OCI-LY1 (cell line): ENCODE data around the gene STAC.
"Not testable (repeated sequence)": the region's sequence is repeated elsewhere in the genome, so short reads cannot be mapped to it uniquely, and the experiment has no call there.

Experiments
- H2AFZ ChIP-seq: fragments of 200-600 bp; sonication (generic), shearing (Covaris generic); 2 replicates; pipeline ENCODE4 v1.6.0; 2014; ENCODE audit warnings: antibody characterized with exemption, mild to moderate bottlenecking, low read length
- H3F3A ChIP-seq: fragments of 200-600 bp; sonication (generic), shearing (Covaris generic); 2 replicates; pipeline ENCODE4 v1.6.0; 2014; ENCODE audit warnings: mild to moderate bottlenecking, antibody characterized with exemption, low read length, moderate library complexity; ENCODE audit not compliant: insufficient read depth
- H3K27ac ChIP-seq: fragments of 200-600 bp; sonication (generic); 2 replicates; pipeline ENCODE4 v1.5.1; 2014; ENCODE audit warnings: low read length, mixed run types, mild to moderate bottlenecking, low read depth; ENCODE audit not compliant: poor library complexity, severe bottlenecking
- H3K27me3 ChIP-seq: fragments of 200-600 bp; sonication (generic); 2 replicates; pipeline ENCODE4 v1.6.0; 2014; ENCODE audit warnings: antibody characterized with exemption, mild to moderate bottlenecking, low read length, moderate library complexity; ENCODE audit not compliant: insufficient read depth
- H3K36me3 ChIP-seq: fragments of 200-600 bp; sonication (generic); 2 replicates; pipeline ENCODE4 v1.6.1; 2014; ENCODE audit warnings: mild to moderate bottlenecking, antibody characterized with exemption, low read length, moderate library complexity, mixed read lengths; ENCODE audit not compliant: insufficient read depth
- H3K4me1 ChIP-seq: fragments of 200-600 bp; sonication (generic); 2 replicates; pipeline ENCODE4 v1.5.1; 2014; ENCODE audit warnings: mild to moderate bottlenecking, low read length, moderate library complexity; ENCODE audit not compliant: insufficient read depth, severe bottlenecking
- H3K4me2 ChIP-seq: fragments of 200-600 bp; sonication (generic), shearing (Covaris generic); 2 replicates; pipeline ENCODE4 v1.6.1; 2014; ENCODE audit warnings: low read length
- H3K4me3 ChIP-seq: fragments of 200-600 bp; sonication (generic); 2 replicates; pipeline ENCODE4 v1.5.1; 2014; ENCODE audit warnings: low read length, low read depth, mild to moderate bottlenecking, mixed read lengths; ENCODE audit not compliant: poor library complexity, severe bottlenecking
- H3K79me2 ChIP-seq: fragments of 200-600 bp; shearing (Covaris generic); 2 replicates; pipeline ENCODE4 v1.6.1; 2016; ENCODE audit warnings: mixed run types, low read length, mixed read lengths; ENCODE audit not compliant: insufficient read depth
- H3K9ac ChIP-seq: fragments of 200-600 bp; sonication (generic), shearing (Covaris generic); 2 replicates; pipeline ENCODE4 v1.6.1; 2014; ENCODE audit warnings: mild to moderate bottlenecking, low read length, mixed read lengths
- H3K9me2 ChIP-seq: fragments of 200-600 bp; sonication (generic), shearing (Covaris generic); 2 replicates; pipeline ENCODE4 v1.6.1; 2014; ENCODE audit warnings: low read depth, mild to moderate bottlenecking, low read length, mixed read lengths
- H3K9me3 ChIP-seq: fragments of 200-600 bp; shearing (Covaris generic); 2 replicates; pipeline ENCODE4 v1.6.1; 2014; ENCODE audit warnings: low read length, mixed read lengths
- H4K20me1 ChIP-seq: fragments of 200-600 bp; sonication (generic), shearing (Covaris generic); 2 replicates; pipeline ENCODE4 v1.6.0; 2016; ENCODE audit warnings: mild to moderate bottlenecking, low read length; ENCODE audit not compliant: insufficient read depth
- CTCF ChIP-seq: fragments of 200-600 bp; sonication (generic), shearing (Covaris generic); IDR thresholded peaks from 2 replicates; pipeline ENCODE4 v1.5.1; 2017; ENCODE audit warnings: mild to moderate bottlenecking, antibody characterized with exemption, low read length, moderate library complexity, mixed read lengths
- EZH2 ChIP-seq: fragments of 200-600 bp; sonication (generic), shearing (Covaris generic); IDR thresholded peaks from 2 replicates; pipeline ENCODE4 v1.8.0; 2017; ENCODE audit warnings: borderline replicate concordance, mixed run types, mild to moderate bottlenecking, antibody characterized with exemption, low read length, moderate library complexity, mixed read lengths

The STAC gene

GRCh38 chr3:36447061-36447460 lies 66.8 kb downstream of the STAC start:
- Histone ChIP-seq H3K9me3 (no peaks in the 10 kb centered on the region), H3F3A (no peaks in the 10 kb centered on the region), H2AFZ (no peak overlapping the region), H3K4me3 (no peak overlapping the region), H3K9me2 (no peaks in the 10 kb centered on the region), H3K4me1 (no peaks in the 10 kb centered on the region), H4K20me1 (no peaks in the 10 kb centered on the region), H3K27ac (no peak overlapping the region), H3K4me2 (no peak overlapping the region), H3K9ac (no peak overlapping the region), H3K36me3 (no peaks in the 10 kb centered on the region), H3K79me2 (no peaks in the 10 kb centered on the region), H3K27me3 (no peaks in the 10 kb centered on the region; the same call in 1 of the 2 replicates)
- TF ChIP-seq CTCF (no peak), EZH2 (no peak)

- Histone ChIP-seq H3K9me2 (no peaks in the 10 kb centered on the region), H3K36me3 (no peaks in the 10 kb centered on the region), H2AFZ (no peak overlapping the region), H3K4me1 (no peaks in the 10 kb centered on the region), H3K79me2 (no peaks in the 10 kb centered on the region), H3K4me3 (no peak overlapping the region), H3K9me3 (no peaks in the 10 kb centered on the region), H3K27ac (no peak overlapping the region), H3F3A (no peaks in the 10 kb centered on the region), H4K20me1 (no peaks in the 10 kb centered on the region), H3K9ac (no peak overlapping the region), H3K27me3 (no peaks in the 10 kb centered on the region), H3K4me2 (no peak overlapping the region)
- TF ChIP-seq CTCF (no peak), EZH2 (no peak)
Observed at GRCh38 chr3:36451816-36452215, 71.5 kb downstream of the STAC start.

GRCh38 chr3:36453213-36453612 lies 72.9 kb downstream of the STAC start:
- H3K79me2 ChIP-seq, H3K9me2 ChIP-seq, H3K4me3 ChIP-seq, H3K27ac ChIP-seq, H3F3A ChIP-seq, H3K9ac ChIP-seq, H3K4me1 ChIP-seq, H2AFZ ChIP-seq, H3K36me3 ChIP-seq, H3K27me3 ChIP-seq, H3K9me3 ChIP-seq, H3K4me2 ChIP-seq, H4K20me1 ChIP-seq: not testable (repeated sequence)

GRCh38 chr3:36453896-36454295 lies 73.6 kb downstream of the STAC start:
- H3K9me2 ChIP-seq, H3K79me2 ChIP-seq, H3K9me3 ChIP-seq, H3K4me2 ChIP-seq, H3K4me3 ChIP-seq, H3K27ac ChIP-seq, H2AFZ ChIP-seq, H3F3A ChIP-seq, H3K27me3 ChIP-seq, H3K36me3 ChIP-seq, H4K20me1 ChIP-seq, H3K9ac ChIP-seq, H3K4me1 ChIP-seq: not testable (repeated sequence)
